Heart left ventricle (tissue), 13 donors: ENCODE data around the gene RBMS3.

Source experiments
- POLR2A ChIP-seq, 2 donors: fragments of 450-650 bp; IDR thresholded peaks; one replicate each; pipeline ENCODE4 v1.6.1; 2017; ENCODE audit warnings: antibody characterized with exemption in 2 of 2, mild to moderate bottlenecking in 2 of 2, moderate library complexity in 2 of 2
- TF ChIP-seq, protein P1 (sequence below), 12 donors: fragments of 200-600 bp; sonication (generic) in 4 of 12; IDR thresholded peaks; one replicate each; pipeline versions ENCODE4 v1.5.0 to v1.8.0; 2018 to 2022; ENCODE audit warnings: antibody characterized with exemption in 12 of 12, mild to moderate bottlenecking in 5 of 12
- donor health status: ischemic (EF 13 %, LVEDD 7.1; RV severe dilation, severe dysfunction).
- donor health status: DM: no; HTN: yes; CAD: no.
- donor health status: DM: no; HTN: no; CAD: no.
- donor health status: ischemic (EF 25% LVEDD 6.9; RV normal size, moderate dysfunction).
- donor health status: ischemic (EF 25% LVEDD 5.7; RV mildly dilated, moderate dysfunction).
- donor health status: ischemic (EF 35%, LVEDD 5.7; RV mildly dilated, moderate dysfunction).
- donor health status: nonischemic (EF 11% LVEDD 7.7; RV severe dilation, severe dysfunction).
- donor health status: DM: yes; HTN: yes; CAD: no.
- donor health status: PGD.
- donor health status: ischemic (EF 29% LVEDD 5.4; RV normal size, mild dysfunction).
- donor health status: nonischemic (EF 23%, LVEDD 6.1; RV moderate dilation, normal function).

DNA sequence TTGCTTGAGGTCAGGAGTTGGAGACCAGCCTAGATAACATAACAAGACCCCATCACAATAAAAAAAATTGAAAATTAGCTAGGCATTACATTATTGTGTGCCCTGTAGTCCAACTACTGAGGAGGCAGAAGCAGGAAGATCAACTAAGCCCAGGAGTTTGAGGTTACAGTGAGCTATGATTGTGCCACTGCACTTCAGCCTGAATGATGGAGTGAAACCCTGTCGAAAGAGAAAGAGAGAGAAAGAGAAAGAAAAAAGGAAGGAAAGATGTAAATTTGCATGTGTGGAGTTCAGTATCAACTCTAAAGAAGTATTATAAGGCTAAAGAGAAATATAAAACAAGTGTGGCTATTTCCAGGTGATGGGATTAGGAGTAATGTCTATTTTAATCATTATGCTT is 661.4 kb downstream of the RBMS3 start:
- no peak for TF ChIP-seq POLR2A (IDR thresholded peaks at IDR 0.05)
- TF ChIP-seq, protein P1, sequence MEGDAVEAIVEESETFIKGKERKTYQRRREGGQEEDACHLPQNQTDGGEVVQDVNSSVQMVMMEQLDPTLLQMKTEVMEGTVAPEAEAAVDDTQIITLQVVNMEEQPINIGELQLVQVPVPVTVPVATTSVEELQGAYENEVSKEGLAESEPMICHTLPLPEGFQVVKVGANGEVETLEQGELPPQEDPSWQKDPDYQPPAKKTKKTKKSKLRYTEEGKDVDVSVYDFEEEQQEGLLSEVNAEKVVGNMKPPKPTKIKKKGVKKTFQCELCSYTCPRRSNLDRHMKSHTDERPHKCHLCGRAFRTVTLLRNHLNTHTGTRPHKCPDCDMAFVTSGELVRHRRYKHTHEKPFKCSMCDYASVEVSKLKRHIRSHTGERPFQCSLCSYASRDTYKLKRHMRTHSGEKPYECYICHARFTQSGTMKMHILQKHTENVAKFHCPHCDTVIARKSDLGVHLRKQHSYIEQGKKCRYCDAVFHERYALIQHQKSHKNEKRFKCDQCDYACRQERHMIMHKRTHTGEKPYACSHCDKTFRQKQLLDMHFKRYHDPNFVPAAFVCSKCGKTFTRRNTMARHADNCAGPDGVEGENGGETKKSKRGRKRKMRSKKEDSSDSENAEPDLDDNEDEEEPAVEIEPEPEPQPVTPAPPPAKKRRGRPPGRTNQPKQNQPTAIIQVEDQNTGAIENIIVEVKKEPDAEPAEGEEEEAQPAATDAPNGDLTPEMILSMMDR (IDR thresholded peaks at IDR 0.05), result no peak
